H4 (cell line): Measurements from ENCODE around the gene RAET1E. TPM values are rescaled to one million over a fixed set of nuclear protein-coding genes. Genes with fewer than 3 reads are reported as not detected.

Source experiments
- total RNA-seq: library from RNA; depleted of rRNA; stranded (reverse); fragments of >200 nt; shearing (Covaris generic); gene quantifications from 2 replicates; pipeline ENCODE4 v1.2.3, GENCODE V29; 2014; rRNA removed

The RAET1E gene
- total RNA-seq, 1 experiment from 2014 or later: not detected

Other genes starting within 250 kb of the RAET1E start
- 11.8 and 15.3 TPM in 2 replicates for gene KATNA1, start 249.4 kb downstream of the RAET1E start, total RNA-seq
- 6.7 and 8.5 TPM in 2 replicates for gene LATS1, start 180.0 kb downstream of the RAET1E start, total RNA-seq
- gene NUP43, start 151.6 kb downstream of the RAET1E start, total RNA-seq: 31.8 and 35.6 TPM in 2 replicates
- 70.5 and 70.7 TPM in 2 replicates for gene PCMT1, start 148.4 kb downstream of the RAET1E start, total RNA-seq
- 36.8 and 37.0 TPM in 2 replicates for gene LRP11, start 33.8 kb downstream of the RAET1E start, total RNA-seq
- not detected in 2 replicates for gene RAET1G, start 25.0 kb upstream of the RAET1E start, total RNA-seq
- 11.6 and 15.7 TPM in 2 replicates for gene ULBP2, start 43.9 kb upstream of the RAET1E start, total RNA-seq
- 3.4 and 3.9 TPM in 2 replicates for gene ULBP1, start 65.8 kb upstream of the RAET1E start, total RNA-seq
- 0.14 TPM in 1 of 2 replicates, not detected in the other for gene RAET1L, start 127.4 kb upstream of the RAET1E start, total RNA-seq
- 7.6 and 8.5 TPM in 2 replicates for gene ULBP3, start 171.0 kb upstream of the RAET1E start, total RNA-seq
- not detected in 2 replicates for gene PPP1R14C, start 244.9 kb upstream of the RAET1E start, total RNA-seq